Measurements from ENCODE around the gene KLRG1. TPM values are rescaled to one million over a fixed set of nuclear protein-coding genes. Genes with fewer than 3 reads are reported as not detected.

The KLRG1 gene
- polyA plus RNA-seq, 6 donors from 2014 or later, result 0.40 to 7.1 (median 4.7) TPM

Other genes starting within 250 kb of the KLRG1 start
- not detected for gene A2ML1, start 166.9 kb upstream of the KLRG1 start, polyA plus RNA-seq (ENCODE audit: low read depth in 6 of 6)
- gene PHC1, start 75.0 kb upstream of the KLRG1 start, polyA plus RNA-seq (ENCODE audit: low read depth in 6 of 6), result 10 to 100 TPM; 14.9 to 31.0 (median 18.8) TPM
- gene M6PR, start 39.9 kb upstream of the KLRG1 start, polyA plus RNA-seq (ENCODE audit: low read depth in 6 of 6), result 100 to 1,000 TPM; 170 to 267 (median 192) TPM
- gene A2M, start 126.4 kb downstream of the KLRG1 start, polyA plus RNA-seq (ENCODE audit: low read depth in 6 of 6), result under 1 TPM in 1 of 6 donors, not detected in 5; 0.48 TPM
- gene PZP, start 218.8 kb downstream of the KLRG1 start, polyA plus RNA-seq (ENCODE audit: low read depth in 6 of 6), result not detected